SKM-1 treated with dmso at 0.1 percent for 144 hours (cell line): Measurements from ENCODE around the gene WFIKKN1.

Experiments
- DNase-seq: peaks from one replicate; lab custom pipeline; 2025; ENCODE audit not compliant: unreplicated experiment; lab: John Stamatoyannopoulos, UW

WFIKKN1 gene

DNA sequence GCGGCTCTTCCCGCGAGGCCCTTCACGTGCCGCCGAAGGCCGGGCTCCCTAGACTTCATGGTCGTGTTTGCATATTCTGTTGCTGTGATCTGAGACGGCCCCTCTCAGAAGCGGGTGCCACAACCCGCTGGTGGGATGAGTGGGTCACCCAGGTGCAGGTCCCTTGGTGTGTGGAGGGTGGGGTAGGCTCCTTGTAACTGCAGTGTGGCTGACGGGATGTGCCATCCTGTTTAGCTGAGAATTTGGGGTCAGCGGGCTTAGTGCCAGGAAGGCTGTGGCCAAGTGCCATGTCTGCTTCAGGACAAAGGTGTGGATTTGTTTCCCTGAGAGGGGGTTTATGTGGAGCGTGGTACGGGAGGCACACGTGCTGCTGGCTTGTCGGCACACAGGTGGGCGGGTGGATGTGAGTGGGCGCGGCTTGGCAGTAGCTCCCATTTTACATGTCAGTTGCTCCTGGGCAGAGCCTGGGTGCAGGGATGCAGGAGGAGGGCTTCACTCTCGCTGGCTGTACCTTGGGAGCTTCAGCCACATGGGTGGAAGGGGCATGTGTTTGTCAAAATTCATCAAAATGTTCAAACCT lies 9.2 kb upstream of the WFIKKN1 start:
- no peak for DNase-seq

DNA sequence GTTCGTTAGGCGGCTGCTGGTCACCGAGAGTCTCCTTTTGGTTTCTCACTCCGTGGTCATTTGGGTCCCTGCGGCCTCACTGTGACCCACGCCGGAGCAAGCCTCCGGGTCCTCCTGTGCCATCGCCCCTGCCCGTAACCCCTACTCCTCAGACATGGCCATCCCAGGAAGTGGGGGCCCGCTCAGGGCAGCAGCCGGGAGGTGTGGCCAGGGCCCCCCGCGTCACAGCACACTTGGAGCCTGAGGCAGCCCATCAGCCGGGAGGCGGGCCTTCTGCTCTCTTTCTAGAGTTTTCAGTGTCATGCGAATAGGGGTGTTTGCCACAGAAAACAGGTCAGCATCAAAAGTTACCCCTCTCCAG lies 7.9 kb upstream of the WFIKKN1 start:
- no peak for DNase-seq

DNA sequence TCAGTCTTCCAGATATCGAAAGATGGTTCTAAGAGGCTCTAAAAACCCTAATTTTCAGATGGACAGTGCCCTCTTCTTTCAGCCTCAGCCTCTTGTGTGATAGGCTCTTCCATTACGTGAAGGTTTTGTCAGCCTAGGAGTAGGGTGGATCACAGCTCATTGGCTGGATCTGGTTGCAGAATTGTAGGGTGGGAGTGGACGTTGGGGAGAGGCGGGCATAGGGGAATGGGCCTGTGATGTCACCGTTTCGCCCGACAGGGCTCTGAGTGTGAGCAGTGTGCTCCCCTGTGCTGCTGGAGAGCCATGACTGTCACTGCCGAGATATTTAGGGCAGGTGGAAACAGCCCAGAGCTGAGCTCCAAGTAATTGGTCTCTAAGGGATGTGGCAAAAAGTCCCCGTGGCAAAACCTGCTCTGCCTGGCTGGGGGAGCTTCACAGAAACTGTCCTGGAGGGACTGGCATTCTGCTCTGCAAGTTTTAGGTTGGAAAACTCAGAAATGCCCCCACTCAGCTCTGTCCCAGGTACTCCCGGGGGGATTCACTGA lies 6.2 kb upstream of the WFIKKN1 start:
- DNase-seq = no peak

DNA sequence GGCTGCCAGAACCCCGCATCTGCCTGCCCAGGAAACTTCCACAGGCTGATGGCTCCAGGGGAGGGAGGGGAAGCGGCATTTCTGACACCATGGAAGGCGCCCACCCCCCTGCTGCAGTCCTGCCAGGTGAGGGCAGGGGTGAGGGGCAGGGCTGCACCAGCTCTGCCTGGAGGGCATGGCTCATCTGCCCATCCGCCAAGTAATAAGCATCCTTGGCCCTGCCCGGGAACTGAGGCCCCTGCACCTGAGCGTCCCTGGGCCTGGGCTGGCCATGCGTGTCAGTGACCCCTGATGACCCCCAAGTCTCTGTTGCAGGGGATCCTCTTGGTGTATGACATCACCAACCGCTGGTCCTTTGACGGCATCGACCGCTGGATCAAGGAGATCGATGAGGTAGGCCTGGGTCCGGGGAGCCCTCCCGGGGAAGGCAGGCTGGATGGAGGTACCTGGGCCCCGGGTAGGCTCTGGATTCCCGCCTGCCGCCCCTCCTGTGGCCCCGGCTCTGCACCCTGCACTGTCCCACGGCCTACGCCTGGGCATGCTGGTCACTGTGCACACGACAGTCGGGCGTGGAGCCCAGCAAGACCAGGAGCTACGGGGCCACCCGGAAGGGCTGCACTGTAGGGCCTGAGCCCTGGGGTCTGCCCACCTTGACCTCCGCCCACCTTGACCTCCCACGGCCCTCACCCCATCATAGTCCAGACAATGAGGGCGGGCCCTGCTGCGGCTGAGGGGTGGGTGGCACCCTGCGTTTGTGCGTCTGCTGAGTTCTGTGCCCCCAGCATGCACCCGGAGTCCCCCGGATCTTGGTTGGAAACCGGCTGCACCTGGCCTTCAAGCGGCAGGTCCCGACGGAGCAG lies 5.4 kb upstream of the WFIKKN1 start:
- no peak for DNase-seq

DNA sequence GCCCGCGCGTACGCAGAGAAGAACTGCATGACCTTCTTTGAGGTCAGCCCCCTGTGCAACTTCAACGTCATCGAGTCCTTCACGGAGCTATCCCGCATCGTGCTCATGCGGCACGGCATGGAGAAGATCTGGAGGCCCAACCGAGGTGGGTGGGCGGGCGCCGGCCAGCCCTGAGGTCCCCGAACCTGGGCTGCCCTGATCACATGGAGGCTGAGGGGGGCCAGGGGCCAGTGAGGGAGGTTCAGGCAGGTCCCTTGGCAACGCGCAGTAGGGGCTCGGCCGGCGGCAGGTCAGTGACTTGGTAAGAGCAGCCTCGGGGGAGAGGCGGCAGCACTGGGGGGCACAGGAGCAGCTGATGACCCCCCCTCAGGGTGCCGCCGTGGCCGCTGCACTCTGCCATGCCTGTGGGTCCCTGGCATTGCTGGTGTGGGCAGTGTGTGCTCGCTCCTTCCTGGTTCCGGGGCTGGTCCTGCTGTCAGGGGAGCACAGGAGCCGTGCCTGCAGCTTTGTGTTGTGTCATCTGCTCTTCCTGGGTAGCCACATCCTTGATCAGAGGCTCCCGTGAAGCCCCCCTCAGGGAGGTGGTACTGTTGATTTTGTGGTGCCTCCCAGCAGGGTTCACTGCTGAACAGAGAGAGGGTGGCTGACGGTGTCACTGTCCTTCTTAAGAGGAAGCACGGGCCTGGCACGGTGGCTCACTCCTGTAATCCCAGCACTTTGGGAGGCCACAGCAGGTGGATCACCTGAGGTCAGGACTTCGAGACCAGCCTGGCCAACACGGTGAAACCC lies 4.6 kb upstream of the WFIKKN1 start:
- no peak for DNase-seq

DNA sequence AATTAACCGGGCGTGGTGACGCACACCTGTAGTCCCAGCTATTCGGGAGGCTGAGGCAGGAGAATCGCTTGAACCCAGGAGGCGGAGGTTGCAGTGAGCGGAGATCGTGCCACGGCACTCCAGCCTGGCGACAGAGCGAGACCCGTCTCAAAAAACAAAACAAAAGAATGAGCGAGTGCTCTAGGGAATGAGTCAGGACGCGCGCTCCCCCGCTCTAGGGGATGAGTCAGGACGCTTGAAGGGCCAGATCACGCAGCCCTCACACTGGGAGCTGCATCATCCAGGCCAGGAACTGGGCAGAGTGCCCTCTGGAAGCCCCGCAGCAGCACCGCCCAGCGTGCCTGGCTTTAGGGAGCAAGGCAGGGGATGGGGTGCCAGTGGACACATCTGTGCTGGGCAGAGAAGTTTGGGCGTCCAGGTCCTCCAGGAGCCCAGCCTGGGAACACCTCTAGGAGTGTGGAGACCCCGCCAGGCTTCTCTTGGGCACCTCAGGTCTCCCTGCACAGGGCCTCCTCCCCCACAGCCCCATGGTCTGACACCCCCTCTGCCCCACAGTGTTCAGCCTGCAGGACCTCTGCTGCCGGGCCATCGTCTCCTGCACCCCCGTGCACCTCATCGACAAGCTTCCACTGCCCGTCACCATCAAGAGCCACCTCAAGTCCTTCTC lies 3.9 kb upstream of the WFIKKN1 start:
- DNase-seq = no peak

DNA sequence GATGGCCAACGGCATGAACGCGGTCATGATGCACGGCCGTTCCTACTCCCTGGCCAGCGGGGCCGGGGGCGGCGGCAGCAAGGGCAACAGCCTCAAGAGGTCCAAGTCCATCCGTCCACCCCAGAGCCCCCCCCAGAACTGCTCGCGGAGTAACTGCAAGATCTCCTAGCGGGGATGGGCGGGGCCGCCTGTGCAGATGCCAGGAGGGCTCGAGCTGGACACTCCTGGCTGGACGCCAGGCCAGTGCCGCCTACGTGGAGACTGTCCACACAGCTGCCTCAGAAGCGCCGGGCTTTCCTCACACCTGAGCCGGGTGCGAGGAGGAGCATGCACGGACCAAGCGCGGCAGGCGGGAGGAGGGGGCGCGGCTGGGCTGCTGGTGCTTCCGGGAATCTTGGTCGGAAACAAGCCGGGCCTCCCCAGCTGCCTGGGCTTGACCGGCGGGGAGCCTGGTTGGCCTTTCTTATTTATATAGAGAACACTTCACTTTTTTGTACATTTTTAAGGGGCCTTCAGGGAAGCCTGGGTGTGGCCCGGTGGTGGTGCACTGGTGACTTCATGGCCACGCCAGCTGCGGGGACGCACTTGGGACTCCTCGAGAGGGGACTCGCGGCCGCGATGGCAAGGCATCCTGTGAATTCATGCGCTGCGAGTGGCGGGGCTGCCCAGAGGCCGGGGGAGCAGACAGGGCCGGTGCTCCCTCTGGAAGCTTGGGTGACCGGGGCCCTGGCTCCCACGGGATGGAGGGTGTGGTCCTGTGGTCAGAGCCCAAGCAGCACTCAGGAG lies 3.1 kb upstream of the WFIKKN1 start:
- DNase-seq = no peak

DNA sequence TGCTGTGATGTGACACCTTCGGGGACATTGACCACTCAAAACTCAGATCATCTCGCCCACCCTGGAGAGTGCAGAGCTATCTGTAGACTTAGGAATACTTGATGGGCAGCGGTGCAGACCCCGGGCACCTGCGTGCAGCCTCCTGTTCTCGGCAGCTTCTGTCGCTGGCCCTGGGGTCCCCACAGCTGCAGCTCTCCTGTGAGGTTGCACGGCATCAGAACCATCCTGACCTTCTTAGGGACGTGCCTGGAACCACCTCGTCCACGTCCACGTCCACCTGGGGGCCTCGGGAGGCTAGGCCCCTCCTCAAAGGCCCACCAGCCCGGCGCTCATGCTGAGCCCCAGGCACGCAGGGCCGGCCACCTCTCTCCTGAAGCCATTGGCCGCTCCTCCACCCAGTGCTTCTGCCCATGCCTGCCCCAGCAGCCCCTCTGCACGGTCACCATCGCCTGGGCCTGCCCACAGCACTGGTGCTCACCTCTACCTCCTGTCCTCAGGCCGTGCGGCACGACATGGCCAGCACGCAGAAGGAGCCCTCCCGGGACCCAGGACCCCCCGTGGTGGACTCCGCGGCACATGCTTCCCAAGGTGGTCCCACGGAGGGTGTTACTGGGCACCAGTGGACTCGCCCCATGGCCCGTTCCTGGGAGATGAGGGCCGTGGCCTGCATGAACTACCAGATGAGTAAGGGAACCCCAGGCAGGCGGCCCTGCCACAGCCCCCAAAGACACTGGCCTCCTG lies 2.3 kb upstream of the WFIKKN1 start:
- DNase-seq = no peak

DNA sequence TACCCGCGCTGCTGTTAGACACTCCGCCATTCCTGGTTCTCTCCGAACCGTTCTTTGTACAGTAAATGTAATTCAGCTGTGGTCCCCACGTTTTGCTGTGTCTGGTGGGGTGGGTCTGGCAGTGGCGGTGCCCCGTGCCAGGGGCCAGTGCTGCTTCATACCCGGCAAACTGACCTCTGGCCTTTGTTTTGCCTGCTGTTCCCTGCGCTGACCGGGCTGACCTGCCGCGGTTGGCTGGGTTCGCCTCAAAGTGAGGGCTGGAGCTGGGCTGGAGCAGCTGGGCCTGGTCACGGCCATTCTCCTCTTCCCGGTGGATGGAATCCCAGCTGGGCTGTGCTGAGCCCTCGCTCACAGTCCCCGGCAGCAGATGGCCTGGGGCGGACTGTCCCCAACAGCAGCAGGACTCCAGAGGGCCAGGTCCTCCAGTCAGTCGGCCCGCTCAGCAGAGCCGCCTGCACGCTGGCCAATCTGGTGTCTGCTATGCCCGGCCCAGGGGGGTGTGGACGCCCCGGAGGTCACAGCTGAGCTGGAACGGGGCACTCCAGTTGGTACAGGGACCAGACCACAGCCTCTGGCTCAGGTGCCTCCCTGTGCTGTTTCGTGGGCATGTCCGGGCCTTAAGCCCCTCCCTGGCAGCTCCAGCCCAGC lies 1.5 kb upstream of the WFIKKN1 start:
- DNase-seq = no peak

DNA sequence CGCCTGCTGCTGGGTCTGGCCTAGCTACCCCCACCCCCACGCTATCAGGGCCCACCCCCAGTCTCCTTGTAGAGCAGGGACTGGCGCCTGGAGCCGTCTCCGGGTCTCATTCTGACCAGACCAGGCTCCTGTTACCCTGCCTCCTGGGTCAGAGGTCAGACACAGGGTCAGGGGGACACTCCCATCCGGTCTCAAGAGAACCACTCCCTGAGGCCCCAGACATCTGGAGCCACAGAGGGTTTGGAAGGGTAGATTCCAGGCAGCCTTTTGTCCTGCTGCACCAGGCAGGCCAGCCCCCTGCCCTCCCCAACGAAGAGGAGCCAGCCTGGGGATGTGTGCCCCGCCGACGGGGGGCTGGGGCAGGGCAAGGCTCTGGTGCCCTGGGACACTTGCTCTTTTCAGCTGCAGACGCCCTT lies 944 bp upstream of the WFIKKN1 start:
- no peak for DNase-seq

DNA sequence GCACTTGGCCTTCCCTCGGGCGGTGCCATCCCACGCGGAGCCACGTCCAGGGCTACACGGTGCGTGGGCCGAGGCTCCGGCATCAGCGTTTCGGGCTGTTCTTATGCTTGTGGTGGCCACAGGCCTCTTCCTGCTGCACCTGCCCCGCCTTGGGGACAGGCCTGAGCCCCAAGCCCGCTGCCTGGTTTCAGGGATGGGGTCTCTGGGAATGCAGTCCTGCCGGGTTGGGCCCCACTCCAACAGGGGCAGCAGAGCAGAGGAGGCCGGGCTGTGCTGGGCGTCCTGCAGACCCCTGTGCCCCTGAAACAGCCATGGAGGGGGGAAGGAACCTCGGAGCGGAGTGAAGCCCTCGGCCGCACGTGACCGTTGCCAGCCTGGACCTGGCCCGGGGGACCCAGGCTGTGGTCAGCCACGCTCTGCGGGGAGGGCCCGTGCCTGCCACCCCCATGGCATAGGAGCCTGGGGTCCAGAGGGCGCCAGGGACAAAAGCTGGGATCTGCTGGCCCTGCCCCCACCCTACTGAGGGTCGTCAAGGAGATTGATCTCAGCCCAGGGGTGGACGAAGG lies 453 bp upstream of the WFIKKN1 start:
- no peak for DNase-seq

DNA sequence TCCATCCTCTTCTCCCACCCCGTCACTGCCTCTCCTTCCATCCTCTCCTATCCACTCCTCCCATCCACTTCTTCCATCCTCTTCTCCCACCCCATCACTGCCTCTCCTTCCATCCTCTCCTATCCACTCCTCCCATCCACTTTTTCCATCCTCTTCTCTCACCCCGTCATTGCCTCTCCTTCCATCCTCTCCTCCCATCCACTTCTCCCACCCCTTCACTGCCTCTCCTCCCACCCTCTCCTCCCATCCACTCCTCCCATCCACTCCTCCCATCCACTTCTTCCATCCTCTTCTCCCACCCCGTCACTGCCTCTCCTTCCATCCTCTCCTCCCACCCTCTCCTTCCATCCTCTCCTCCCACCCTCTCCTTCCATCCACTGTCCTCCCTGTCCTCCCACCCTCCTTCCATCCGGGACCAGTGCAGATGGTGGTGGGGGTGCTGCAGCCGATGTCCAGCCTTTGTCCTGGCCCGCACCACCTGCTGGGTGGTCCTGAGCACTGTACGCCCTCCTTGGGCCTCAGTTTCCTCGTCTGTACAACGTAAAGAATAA lies 1.1 kb downstream of the WFIKKN1 start:
- DNase-seq = no peak

DNA sequence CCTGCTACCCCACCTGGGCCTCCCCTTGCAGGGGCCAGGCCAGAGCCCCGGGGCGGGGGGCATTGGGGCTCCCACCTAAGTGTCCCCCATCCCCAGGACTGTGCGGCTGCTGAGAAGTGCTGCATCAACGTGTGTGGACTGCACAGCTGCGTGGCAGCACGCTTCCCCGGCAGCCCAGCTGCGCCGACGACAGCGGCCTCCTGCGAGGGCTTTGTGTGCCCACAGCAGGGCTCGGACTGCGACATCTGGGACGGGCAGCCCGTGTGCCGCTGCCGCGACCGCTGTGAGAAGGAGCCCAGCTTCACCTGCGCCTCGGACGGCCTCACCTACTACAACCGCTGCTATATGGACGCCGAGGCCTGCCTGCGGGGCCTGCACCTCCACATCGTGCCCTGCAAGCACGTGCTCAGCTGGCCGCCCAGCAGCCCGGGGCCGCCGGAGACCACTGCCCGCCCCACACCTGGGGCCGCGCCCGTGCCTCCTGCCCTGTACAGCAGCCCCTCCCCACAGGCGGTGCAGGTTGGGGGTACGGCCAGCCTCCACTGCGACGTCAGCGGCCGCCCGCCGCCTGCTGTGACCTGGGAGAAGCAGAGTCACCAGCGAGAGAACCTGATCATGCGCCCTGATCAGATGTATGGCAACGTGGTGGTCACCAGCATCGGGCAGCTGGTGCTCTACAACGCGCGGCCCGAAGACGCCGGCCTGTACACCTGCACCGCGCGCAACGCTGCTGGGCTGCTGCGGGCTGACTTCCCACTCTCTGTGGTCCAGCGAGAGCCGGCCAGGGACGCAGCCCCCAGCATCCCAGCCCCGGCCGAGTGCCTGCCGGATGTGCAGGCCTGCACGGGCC lies 1.9 kb downstream of the WFIKKN1 start:
- DNase-seq = no peak

DNA sequence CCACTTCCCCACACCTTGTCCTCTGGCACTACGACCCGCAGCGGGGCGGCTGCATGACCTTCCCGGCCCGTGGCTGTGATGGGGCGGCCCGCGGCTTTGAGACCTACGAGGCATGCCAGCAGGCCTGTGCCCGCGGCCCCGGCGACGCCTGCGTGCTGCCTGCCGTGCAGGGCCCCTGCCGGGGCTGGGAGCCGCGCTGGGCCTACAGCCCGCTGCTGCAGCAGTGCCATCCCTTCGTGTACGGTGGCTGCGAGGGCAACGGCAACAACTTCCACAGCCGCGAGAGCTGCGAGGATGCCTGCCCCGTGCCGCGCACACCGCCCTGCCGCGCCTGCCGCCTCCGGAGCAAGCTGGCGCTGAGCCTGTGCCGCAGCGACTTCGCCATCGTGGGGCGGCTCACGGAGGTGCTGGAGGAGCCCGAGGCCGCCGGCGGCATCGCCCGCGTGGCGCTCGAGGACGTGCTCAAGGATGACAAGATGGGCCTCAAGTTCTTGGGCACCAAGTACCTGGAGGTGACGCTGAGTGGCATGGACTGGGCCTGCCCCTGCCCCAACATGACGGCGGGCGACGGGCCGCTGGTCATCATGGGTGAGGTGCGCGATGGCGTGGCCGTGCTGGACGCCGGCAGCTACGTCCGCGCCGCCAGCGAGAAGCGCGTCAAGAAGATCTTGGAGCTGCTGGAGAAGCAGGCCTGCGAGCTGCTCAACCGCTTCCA lies 2.7 kb downstream of the WFIKKN1 start:
- no peak for DNase-seq

DNA sequence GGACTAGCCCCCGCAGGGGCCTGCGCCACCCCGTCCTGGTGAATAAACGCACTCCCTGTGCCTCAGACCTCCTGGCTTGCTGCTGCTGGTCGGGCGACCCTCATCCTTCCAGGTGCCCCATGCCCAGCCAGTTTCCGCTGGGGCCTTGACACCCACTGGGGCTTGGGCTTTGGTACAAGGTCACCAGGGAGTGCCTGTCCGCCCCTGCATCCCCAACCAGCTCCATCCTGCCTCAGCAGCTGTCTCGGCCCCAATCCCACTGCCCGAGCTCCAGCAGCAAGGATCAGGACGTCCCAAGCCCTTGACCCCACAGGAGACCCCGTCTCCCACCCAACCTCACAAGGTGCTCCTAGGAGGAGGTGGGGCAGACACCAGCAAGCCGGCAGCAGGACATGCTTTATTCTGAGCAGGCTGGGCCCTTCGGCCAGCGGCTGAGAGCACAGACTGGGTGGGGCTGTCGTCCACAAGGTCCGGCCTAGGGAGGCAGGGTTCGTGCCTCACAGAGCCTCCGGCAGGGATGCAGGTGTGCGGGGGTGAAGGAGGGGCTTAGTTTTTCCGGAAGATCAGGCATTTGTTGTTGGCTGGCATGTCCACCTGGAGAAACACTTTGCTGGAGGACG lies 3.4 kb downstream of the WFIKKN1 start:
- no peak for DNase-seq

DNA sequence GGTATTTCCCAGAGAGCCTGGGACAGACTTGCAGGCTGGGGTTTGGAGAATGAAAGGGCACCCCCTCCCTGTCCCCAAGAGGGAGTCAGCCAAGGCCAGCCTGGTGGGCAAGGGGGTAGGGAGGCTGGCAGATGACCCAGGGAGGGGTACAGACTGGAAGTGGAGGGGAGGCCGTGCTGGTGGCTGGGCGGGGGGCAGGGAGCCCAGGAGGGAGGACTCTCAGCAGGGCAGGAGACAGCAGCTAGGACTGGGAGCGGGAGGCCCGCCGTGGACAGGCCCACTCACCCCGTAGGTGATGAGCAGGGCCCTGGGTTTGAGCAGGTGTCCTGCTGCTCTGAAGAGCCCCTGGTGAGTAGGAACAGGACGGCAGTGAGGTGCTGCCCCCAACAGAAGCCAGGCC lies 4.2 kb downstream of the WFIKKN1 start:
- DNase-seq = no peak
